ENCODE results near the gene CAND2.

The CAND2 gene

GRCh38 chr3:12807601-12808359, 11.3 kb downstream of the CAND2 start:
- no peak for DNase-seq

- no peak for DNase-seq
Measured at GRCh38 chr3:12808587-12808986, 12.1 kb downstream of the CAND2 start.

GRCh38 chr3:12809001-12809400, 12.5 kb downstream of the CAND2 start:
- no peak for DNase-seq

GRCh38 chr3:12809435-12809834, 13.0 kb downstream of the CAND2 start:
- no peak for DNase-seq

- peak; percentile 46 for DNase-seq
Measured at GRCh38 chr3:12810013-12810780, 13.7 kb downstream of the CAND2 start.

GRCh38 chr3:12810961-12811360, 14.5 kb downstream of the CAND2 start:
- DNase-seq: no peak

GRCh38 chr3:12812812-12813211, 16.3 kb downstream of the CAND2 start:
- no peak for DNase-seq

- DNase-seq: no peak
Measured at GRCh38 chr3:12813967-12814366, 17.5 kb downstream of the CAND2 start.

- no peak for DNase-seq
Measured at GRCh38 chr3:12815078-12815477, 18.6 kb downstream of the CAND2 start.

GRCh38 chr3:12815719-12816118, 19.2 kb downstream of the CAND2 start:
- no peak for DNase-seq

GRCh38 chr3:12816521-12817342, 20.3 kb downstream of the CAND2 start:
- DNase-seq: no peak

GRCh38 chr3:12817343-12817710, 20.8 kb downstream of the CAND2 start:
- DNase-seq: no peak

- DNase-seq: no peak
Measured at GRCh38 chr3:12818273-12818672, 21.8 kb downstream of the CAND2 start.

GRCh38 chr3:12818773-12819172, 22.3 kb downstream of the CAND2 start:
- DNase-seq: no peak

GRCh38 chr3:12822725-12823373, 26.4 kb downstream of the CAND2 start:
- no peak for DNase-seq

GRCh38 chr3:12824299-12824698, 27.8 kb downstream of the CAND2 start:
- no peak for DNase-seq

GRCh38 chr3:12825156-12825555, 28.7 kb downstream of the CAND2 start:
- DNase-seq: no peak

GRCh38 chr3:12828751-12829150, 32.3 kb downstream of the CAND2 start:
- DNase-seq: no peak

GRCh38 chr3:12829404-12829803, 32.9 kb downstream of the CAND2 start:
- DNase-seq: no peak

GRCh38 chr3:12829886-12830784, 33.7 kb downstream of the CAND2 start:
- DNase-seq: no peak

- DNase-seq: no peak
Measured at GRCh38 chr3:12830785-12831156, 34.3 kb downstream of the CAND2 start.

- no peak for DNase-seq
Measured at GRCh38 chr3:12831301-12831866, 34.9 kb downstream of the CAND2 start.

Data from NCI-H1048 (cell line).